GM12891 (cell line): ENCODE measurements around the gene CCSAP.
"Not testable (repeated sequence)": the region's sequence is repeated elsewhere in the genome, so short reads cannot be mapped to it uniquely, and the experiment has no call there.

Experiments used
- DNase-seq: peaks from one replicate; pipeline ENCODE4 v3.0.0; 2011; ENCODE audit warnings: low spot score; ENCODE audit not compliant: insufficient read length
- FAIRE-seq: peaks from 2 replicates; lab custom pipeline; 2011; peaks lifted over from hg19 to GRCh38; lab: Jason Lieb, UNC
- PAX5 ChIP-seq: IDR thresholded peaks from 2 replicates; pipeline ENCODE4 v1.6.1; 2011; ENCODE audit warnings: low read length, moderate library complexity, mild to moderate bottlenecking; ENCODE audit not compliant: insufficient read depth, severe bottlenecking
- POLR2A ChIP-seq: IDR thresholded peaks from 2 replicates; pipeline ENCODE4 v1.6.1; 2011; ENCODE audit warnings: low read depth, low read length, control low read depth
- POLR2AphosphoS5 ChIP-seq: IDR thresholded peaks from 2 replicates; pipeline ENCODE4 v1.6.1; 2011; ENCODE audit warnings: low read depth, low read length, control low read depth
- POU2F2 ChIP-seq: IDR thresholded peaks from 2 replicates; pipeline ENCODE4 v1.6.1; 2011; ENCODE audit warnings: low read depth, mild to moderate bottlenecking, control low read depth, low read length, moderate library complexity
- SPI1 ChIP-seq: IDR thresholded peaks from 2 replicates; pipeline ENCODE4 v1.6.1; 2011; ENCODE audit warnings: low read depth, low read length, control low read depth
- TAF1 ChIP-seq: IDR thresholded peaks from 2 replicates; pipeline ENCODE4 v1.6.1; 2011; ENCODE audit warnings: low read depth, low read length, control low read depth

The CCSAP gene

GRCh38 chr1:229344139-229344538 lies 1.3 kb upstream of the CCSAP start:
- no peak for TF ChIP-seq SPI1
- no peak for TF ChIP-seq PAX5
- TF ChIP-seq POU2F2, result no peak
- TF ChIP-seq POLR2AphosphoS5, result no peak
- no peak for TF ChIP-seq TAF1
- no peak for TF ChIP-seq POLR2A
- FAIRE-seq, result no peak
- DNase-seq, result no peak

GRCh38 chr1:229341774-229342655 lies 832 bp downstream of the CCSAP start:
- TF ChIP-seq POLR2AphosphoS5, result no peak
- 0 out of 2 replicates have a peak, but pooled peaks have one; percentile 20 for TF ChIP-seq SPI1
- FAIRE-seq, result peak; percentile 82

GRCh38 chr1:229340496-229340895 lies 2.4 kb downstream of the CCSAP start:
- FAIRE-seq (no peak), DNase-seq (no peak)
- no peak for TF ChIP-seq SPI1
- TF ChIP-seq POLR2AphosphoS5, result no peak
- no peak for TF ChIP-seq TAF1
- no peak for TF ChIP-seq POU2F2
- no peak for TF ChIP-seq PAX5
- no peak for TF ChIP-seq POLR2A

More at GRCh38 chr1:229341774-229342655, 832 bp downstream of the CCSAP start:
- peak; percentile 71 for DNase-seq

GRCh38 chr1:229339520-229339919 lies 3.3 kb downstream of the CCSAP start:
- TF ChIP-seq PAX5 (no peak), TAF1 (no peak), POLR2A (no peak), SPI1 (no peak), POU2F2 (no peak)
- DNase-seq, result no peak
- FAIRE-seq, result no peak

- FAIRE-seq (no peak), DNase-seq (no peak)
- TF ChIP-seq POU2F2 (no peak), POLR2AphosphoS5 (no peak), POLR2A (no peak), SPI1 (no peak), PAX5 (no peak), TAF1 (no peak)
These were observed 3.8 kb downstream of the CCSAP start for GRCh38 chr1:229339086-229339485.

DNA sequence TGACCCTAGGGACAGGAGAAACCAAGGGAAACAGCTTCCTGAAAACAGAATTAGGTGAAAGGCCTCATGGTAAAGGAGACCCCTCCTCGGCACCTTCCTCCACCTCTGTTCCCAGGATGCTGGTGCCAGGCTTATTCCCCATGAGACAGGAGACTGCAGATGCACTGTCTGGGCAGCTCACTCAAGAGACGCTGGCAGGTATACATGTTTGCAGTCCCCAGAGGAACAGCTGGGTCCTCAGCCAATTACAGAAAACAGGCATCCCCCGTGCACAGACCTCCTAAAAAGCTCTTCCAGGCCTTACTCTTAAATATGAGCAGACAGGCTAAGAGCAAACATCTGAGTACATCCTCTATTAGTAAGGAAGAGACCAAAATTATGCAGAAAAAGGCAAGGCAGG lies 6.5 kb downstream of the CCSAP start:
- no peak for FAIRE-seq
- TF ChIP-seq SPI1 (no peak), POLR2AphosphoS5 (no peak), PAX5 (no peak), TAF1 (no peak), POU2F2 (no peak), POLR2A (no peak)

DNA sequence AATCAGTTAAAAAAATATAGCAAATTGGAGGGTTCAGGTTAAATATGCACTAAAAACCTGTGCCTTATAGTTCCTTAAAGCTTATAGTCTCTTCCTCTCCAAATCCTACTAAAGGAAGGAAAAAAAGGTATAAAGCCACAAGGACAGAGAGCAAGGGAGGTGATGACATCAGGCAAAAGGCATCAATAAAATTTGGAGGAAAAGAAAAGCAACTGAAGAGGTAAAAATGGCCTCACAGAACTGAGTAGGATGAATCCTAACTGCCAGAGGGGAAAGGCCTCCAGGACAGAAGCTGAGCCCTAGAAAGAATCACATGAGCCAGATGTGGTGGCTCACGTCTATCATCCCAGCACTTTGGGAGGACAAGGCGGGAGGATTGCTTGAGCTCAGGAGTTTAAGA lies 8.1 kb downstream of the CCSAP start:
- TF ChIP-seq POU2F2 (no peak), SPI1 (no peak), TAF1 (no peak), PAX5 (no peak), POLR2AphosphoS5 (no peak), POLR2A (no peak)
- DNase-seq, result no peak
- FAIRE-seq, result no peak

More for the DNA sequence above, 6.5 kb downstream of the CCSAP start:
- no peak for DNase-seq

DNA sequence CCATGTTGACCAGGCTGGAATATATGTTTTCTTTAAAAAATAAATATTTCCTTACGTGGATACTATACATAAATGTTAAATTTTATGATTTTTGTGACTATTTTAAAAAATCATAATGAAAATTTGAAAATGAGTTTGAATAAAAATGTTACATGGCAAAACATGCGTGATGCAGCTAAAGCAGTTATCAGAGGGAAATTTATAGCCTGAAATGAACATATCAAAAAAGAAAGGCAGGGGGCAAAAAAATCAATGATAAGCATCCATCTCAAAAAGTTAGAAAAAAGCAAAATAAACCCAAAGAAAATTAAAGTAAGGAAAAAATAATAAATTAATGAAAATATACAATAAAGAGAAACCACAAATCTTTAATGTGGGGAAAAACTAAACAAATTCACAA lies 8.6 kb downstream of the CCSAP start:
- DNase-seq (no peak), FAIRE-seq (no peak)
- TF ChIP-seq POLR2AphosphoS5, result no peak
- no peak for TF ChIP-seq TAF1
- TF ChIP-seq POU2F2, result no peak
- no peak for TF ChIP-seq POLR2A
- TF ChIP-seq PAX5, result no peak
- no peak for TF ChIP-seq SPI1

- TF ChIP-seq TAF1, result no peak
- TF ChIP-seq POLR2AphosphoS5, result no peak
- no peak for TF ChIP-seq POLR2A
- TF ChIP-seq PAX5, result no peak
- peak; percentile 65 for TF ChIP-seq SPI1
- no peak for TF ChIP-seq POU2F2
- FAIRE-seq (no peak), DNase-seq (no peak)
These were observed 14.1 kb downstream of the CCSAP start for GRCh38 chr1:229328598-229329362.

GRCh38 chr1:229327765-229328164 lies 15.1 kb downstream of the CCSAP start:
- DNase-seq, FAIRE-seq: not testable (repeated sequence)
